Measurements from ENCODE around the gene RPS6KL1. TPM values are rescaled to one million over a fixed set of nuclear protein-coding genes. Genes with fewer than 3 reads are reported as not detected.

The RPS6KL1 gene
- total RNA-seq, 2 donors from 2014 or later: 4.6 to 6.7 TPM

DNA sequence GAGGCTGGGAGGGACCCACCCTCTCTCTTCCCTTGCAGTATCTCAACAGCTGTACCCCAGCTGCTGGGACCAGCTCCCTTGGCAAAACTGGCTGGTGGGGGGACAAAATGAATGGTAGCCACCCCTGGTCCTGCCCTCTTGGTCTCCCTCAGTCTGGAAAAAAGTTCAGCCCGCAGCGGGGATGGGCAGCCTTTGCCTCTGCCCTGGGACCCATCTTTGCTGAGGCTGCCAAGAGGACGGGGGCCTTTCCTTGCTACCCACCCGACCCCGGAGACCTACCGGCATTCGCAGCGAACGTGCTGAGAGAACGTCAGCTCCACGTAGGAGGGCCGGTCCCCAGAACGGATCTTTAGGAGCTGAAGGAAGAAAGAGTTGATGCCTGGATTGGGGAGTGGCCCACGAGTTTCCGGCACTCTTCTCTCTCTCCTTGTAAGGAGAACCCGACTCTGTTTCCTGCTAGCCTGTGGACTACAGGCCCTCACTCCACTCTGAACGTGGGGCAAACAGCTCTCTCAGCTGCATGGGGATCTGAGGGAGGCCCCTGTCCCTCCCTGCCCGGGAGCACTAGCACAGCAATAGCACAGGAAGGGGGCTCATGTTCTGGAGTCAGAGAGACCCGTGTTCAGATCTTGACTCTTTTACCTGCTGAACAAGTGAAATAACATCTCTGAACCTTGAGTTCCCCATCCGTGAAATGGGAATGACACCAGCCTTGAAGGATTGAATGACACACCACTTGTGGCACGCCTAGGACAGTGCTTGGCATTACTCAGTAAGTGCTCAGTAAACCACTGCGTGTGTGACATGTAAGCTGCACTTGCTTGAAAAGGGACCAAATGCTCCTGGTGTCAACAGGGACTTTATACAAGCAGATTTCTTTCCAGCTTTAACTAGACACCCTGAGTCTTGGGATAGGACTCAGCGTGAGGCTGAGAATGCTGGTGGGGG, 25.4 kb upstream of the RPS6KL1 start:
- Mint-ChIP-seq H3K27ac (no peak overlapping the region), H3K27me3 (ENCODE audit: low read depth) (peaks cover 3% of the 10 kb centered on the region), H3K4me3 (no peak overlapping the region), H3K9me3 (no peaks in the 10 kb centered on the region), H3K4me1 (ENCODE audit: low read depth) (peaks cover 9% of the 10 kb centered on the region), H3K36me3 (ENCODE audit: insufficient read depth in 2 of 2) (no peaks in the 10 kb centered on the region)
- DNase-seq (no peak), ATAC-seq (replicated peaks in 1 of 2) (no peak)

- no peaks in the 10 kb centered on the region for H3K9me3 Mint-ChIP-seq
- no peaks in the 10 kb centered on the region for H3K36me3 Mint-ChIP-seq (ENCODE audit: insufficient read depth in 2 of 2)
- no peak for ATAC-seq (replicated peaks in 1 of 2)
- no peaks in the 10 kb centered on the region for H3K27me3 Mint-ChIP-seq (ENCODE audit: low read depth)
- peaks cover 9% of the 10 kb centered on the region for H3K4me1 Mint-ChIP-seq (ENCODE audit: low read depth)
- no peak for DNase-seq
- no peak overlapping the region for H3K4me3 Mint-ChIP-seq
- no peak overlapping the region for H3K27ac Mint-ChIP-seq
Measured at GRCh38 chr14:74947353-74948227, 24.5 kb upstream of the RPS6KL1 start.

GRCh38 chr14:74946659-74947281, 23.7 kb upstream of the RPS6KL1 start:
- Mint-ChIP-seq H3K27ac (no peak overlapping the region), H3K9me3 (no peaks in the 10 kb centered on the region), H3K36me3 (ENCODE audit: insufficient read depth in 2 of 2) (no peaks in the 10 kb centered on the region), H3K4me3 (no peak overlapping the region), H3K27me3 (ENCODE audit: low read depth) (no peaks in the 10 kb centered on the region), H3K4me1 (ENCODE audit: low read depth) (peaks cover 17% of the 10 kb centered on the region)
- DNase-seq (no peak), ATAC-seq (replicated peaks in 1 of 2) (no peak)

DNA sequence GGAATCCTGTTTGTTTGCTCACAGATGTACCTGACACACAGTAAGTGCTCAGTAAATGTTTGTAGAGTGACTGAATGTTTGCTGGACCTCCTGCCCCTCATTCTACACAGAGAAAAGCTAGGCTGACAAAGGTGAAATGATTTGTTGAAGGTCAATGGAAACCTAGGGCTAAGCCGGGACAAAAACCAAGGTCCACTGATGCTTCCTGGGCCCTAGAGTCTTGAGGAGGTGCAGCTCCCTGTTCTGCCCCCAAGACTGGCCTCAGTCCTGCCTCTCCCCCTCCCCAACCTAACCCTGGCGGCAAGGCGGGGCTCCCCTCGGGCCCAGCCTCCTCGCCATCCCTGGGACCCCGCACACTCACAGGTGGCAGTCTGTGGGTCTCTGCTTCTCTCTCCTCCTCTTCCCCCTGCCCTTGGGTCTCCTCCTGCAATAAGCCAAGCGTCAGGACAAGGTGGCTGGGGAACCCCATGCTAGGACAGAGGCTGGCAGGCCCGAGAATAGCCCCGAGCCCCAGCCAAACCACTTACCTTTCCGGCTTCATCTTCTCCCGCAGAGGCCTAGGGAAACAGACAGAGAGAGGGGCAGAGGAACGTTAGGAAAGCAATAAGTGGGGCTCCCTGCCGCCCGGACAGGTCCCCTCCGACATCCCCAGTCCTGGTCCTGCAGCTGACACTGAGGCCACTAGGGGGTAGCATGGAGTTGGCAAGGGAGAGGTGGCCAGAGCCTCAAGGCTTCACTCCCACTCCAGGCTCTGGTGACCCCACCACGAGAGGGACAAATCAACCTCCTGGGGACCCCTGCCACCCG, 23.0 kb upstream of the RPS6KL1 start:
- Mint-ChIP-seq H3K27ac (peak overlapping the region; percentile 24), H3K9me3 (no peaks in the 10 kb centered on the region), H3K36me3 (ENCODE audit: insufficient read depth in 2 of 2) (no peaks in the 10 kb centered on the region), H3K4me3 (peak overlapping the region; percentile 46 to 66), H3K27me3 (ENCODE audit: low read depth) (no peaks in the 10 kb centered on the region), H3K4me1 (ENCODE audit: low read depth) (peaks cover 24% of the 10 kb centered on the region)
- DNase-seq (peak; percentile 84 to 85), ATAC-seq (replicated peaks in 1 of 2) (peak; percentile 69 to 81)

DNA sequence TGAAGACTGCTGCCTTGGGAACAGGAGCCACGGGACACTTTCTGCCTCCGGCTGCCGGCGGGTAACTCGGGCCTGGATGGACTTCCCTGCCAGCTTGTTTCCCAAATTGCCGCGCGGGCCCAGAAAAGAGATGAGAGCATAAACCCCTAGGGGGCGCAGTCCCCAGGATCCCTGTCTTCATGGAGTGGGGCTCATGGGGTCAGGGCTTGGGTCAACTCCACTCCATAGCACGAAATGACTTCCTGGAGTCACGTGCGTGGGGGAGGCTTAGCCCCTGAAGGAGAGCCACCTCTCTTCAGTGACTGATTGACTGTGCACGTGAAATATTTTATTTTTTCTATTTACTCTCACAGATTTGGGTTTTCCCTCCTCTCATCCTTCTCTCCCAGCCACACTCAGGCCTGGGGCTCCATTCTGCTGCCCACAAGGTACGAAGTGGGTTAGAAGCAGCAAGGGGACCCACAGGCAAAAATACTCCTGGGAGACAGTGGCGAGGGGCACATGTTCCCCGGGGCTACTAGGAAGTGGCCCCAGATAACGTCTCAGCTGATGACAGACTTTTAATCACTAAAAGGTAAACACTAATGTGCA, 22.3 kb upstream of the RPS6KL1 start:
- peaks cover 27% of the 10 kb centered on the region for H3K4me1 Mint-ChIP-seq (ENCODE audit: low read depth)
- DNase-seq (peak; percentile 46 to 62), ATAC-seq (replicated peaks in 1 of 2) (no peak)
- no peak overlapping the region for H3K4me3 Mint-ChIP-seq
- no peaks in the 10 kb centered on the region for H3K27me3 Mint-ChIP-seq (ENCODE audit: low read depth)
- no peaks in the 10 kb centered on the region for H3K9me3 Mint-ChIP-seq
- no peak overlapping the region for H3K27ac Mint-ChIP-seq
- no peaks in the 10 kb centered on the region for H3K36me3 Mint-ChIP-seq (ENCODE audit: insufficient read depth in 2 of 2)

- H3K9me3 Mint-ChIP-seq: peaks cover 1 to 4% of the 10 kb centered on the region in 2 donors
- peaks cover 38% of the 10 kb centered on the region for H3K4me1 Mint-ChIP-seq (ENCODE audit: low read depth)
- ATAC-seq (replicated peaks in 1 of 2) (no peak), DNase-seq (no peak)
- no peaks in the 10 kb centered on the region for H3K36me3 Mint-ChIP-seq (ENCODE audit: insufficient read depth in 2 of 2)
- no peak overlapping the region for H3K27ac Mint-ChIP-seq
- H3K4me3 Mint-ChIP-seq: peak overlapping the region; percentile 78 to 87
- H3K27me3 Mint-ChIP-seq (ENCODE audit: low read depth): no peaks in the 10 kb centered on the region
Measured at GRCh38 chr14:74942608-74943007, 19.5 kb upstream of the RPS6KL1 start.

DNA sequence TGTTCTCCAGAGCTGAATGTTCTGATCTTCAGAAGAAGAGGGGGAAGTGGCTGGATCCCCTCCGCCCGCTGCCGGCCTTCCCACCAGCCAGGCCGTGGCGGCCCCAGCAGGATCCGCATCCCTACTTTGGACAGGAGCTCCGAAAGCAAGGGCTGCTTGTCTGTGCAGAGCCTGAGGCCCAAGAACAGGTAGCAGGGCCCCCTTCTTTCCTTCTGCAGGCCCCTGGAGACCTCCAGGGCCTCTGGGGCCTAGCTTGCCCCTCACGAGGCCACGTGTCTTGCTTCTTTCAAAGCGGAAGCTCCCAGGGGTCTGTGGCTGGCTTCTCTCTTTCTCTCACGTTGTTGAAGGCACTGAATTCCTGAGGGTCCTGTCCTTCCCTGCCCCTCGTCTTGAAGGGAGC, 19.1 kb upstream of the RPS6KL1 start:
- Mint-ChIP-seq H3K27me3 (ENCODE audit: low read depth) (no peaks in the 10 kb centered on the region), H3K4me1 (ENCODE audit: low read depth) (peaks cover 40% of the 10 kb centered on the region), H3K4me3 (peak overlapping the region; percentile 78 to 87), H3K27ac (no peak overlapping the region), H3K36me3 (ENCODE audit: insufficient read depth in 2 of 2) (no peaks in the 10 kb centered on the region), H3K9me3 (peaks cover 1 to 4% of the 10 kb centered on the region in 2 donors)
- DNase-seq: no peak
- ATAC-seq (replicated peaks in 1 of 2): no peak

- peaks cover 44% of the 10 kb centered on the region for H3K4me1 Mint-ChIP-seq (ENCODE audit: low read depth)
- H3K4me3 Mint-ChIP-seq: peak overlapping the region; percentile 78 to 87
- ATAC-seq (replicated peaks in 1 of 2) (peak; percentile 79 to 91), DNase-seq (peak; percentile 73 to 77)
- H3K9me3 Mint-ChIP-seq: peaks cover 1 to 4% of the 10 kb centered on the region in 2 donors
- peak overlapping the region; percentile 92 for H3K27ac Mint-ChIP-seq
- no peaks in the 10 kb centered on the region for H3K36me3 Mint-ChIP-seq (ENCODE audit: insufficient read depth in 2 of 2)
- no peaks in the 10 kb centered on the region for H3K27me3 Mint-ChIP-seq (ENCODE audit: low read depth)
Measured at GRCh38 chr14:74941676-74942097, 18.6 kb upstream of the RPS6KL1 start.

DNA sequence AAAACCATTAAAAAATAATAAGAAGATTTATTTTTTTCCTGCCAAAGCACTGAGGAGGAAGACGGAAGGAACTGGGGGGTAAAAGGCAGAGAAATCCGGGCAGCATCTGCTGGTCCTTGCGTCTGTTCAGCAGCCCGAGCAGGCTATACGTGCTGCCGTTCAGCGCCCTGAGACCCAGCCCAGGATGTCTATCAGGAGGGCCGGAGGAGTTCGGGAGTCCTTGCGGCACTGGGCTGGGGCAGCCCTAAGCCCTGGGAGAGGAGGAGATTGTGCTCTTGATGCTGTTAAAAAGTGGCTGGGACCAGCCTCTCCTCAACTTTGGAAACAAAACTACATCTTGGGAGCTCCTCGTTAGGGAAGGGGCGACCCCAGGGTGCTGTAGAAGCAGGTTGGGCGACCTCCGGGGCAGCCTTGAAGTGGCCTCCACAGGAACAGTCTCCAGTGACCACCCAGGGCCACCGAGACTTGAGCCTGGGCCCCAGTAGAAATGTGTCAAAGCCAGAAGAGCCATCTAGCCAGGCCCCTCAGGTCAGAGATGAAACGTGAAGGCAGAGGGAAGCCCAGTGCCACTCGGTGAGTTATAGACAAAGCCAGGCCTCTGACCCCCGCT, 18.0 kb upstream of the RPS6KL1 start:
- no peaks in the 10 kb centered on the region for H3K36me3 Mint-ChIP-seq (ENCODE audit: insufficient read depth in 2 of 2)
- ATAC-seq (replicated peaks in 1 of 2): no peak
- H3K4me1 Mint-ChIP-seq (ENCODE audit: low read depth): peaks cover 41% of the 10 kb centered on the region
- peaks cover 1 to 4% of the 10 kb centered on the region in 2 donors for H3K9me3 Mint-ChIP-seq
- no peaks in the 10 kb centered on the region for H3K27me3 Mint-ChIP-seq (ENCODE audit: low read depth)
- no peak for DNase-seq
- H3K27ac Mint-ChIP-seq: peak overlapping the region; percentile 92
- peak overlapping the region; percentile 78 to 87 for H3K4me3 Mint-ChIP-seq

GRCh38 chr14:74938531-74939495, 15.8 kb upstream of the RPS6KL1 start:
- Mint-ChIP-seq H3K27ac (no peak overlapping the region), H3K9me3 (peaks cover 1 to 4% of the 10 kb centered on the region in 2 donors), H3K4me1 (ENCODE audit: low read depth) (peaks cover 40% of the 10 kb centered on the region), H3K4me3 (no peak overlapping the region), H3K27me3 (ENCODE audit: low read depth) (no peaks in the 10 kb centered on the region), H3K36me3 (ENCODE audit: insufficient read depth in 2 of 2) (no peaks in the 10 kb centered on the region)
- no peak for ATAC-seq (replicated peaks in 1 of 2)
- DNase-seq: no peak

GRCh38 chr14:74937171-74937570, 14.1 kb upstream of the RPS6KL1 start:
- Mint-ChIP-seq H3K27me3 (ENCODE audit: low read depth) (no peaks in the 10 kb centered on the region), H3K9me3 (peaks cover 1 to 4% of the 10 kb centered on the region in 2 donors), H3K36me3 (ENCODE audit: insufficient read depth in 2 of 2) (no peaks in the 10 kb centered on the region), H3K4me3 (no peak overlapping the region), H3K4me1 (ENCODE audit: low read depth) (peaks cover 42% of the 10 kb centered on the region), H3K27ac (no peak overlapping the region)
- DNase-seq (no peak), ATAC-seq (replicated peaks in 1 of 2) (peak; percentile 18 to 36)

Measured in activated T-cell treated with anti-CD3 and anti-CD28 coated beads, Interleukin-2, amount 50 U/mL, for 72 hours (primary cell).